ENCODE measurements around the gene C4orf17.
A peak's percentile ranks its signal among the peaks of the same experiment; 100 is the strongest.
"Not testable (repeated sequence)": the region's sequence is repeated elsewhere in the genome, so short reads cannot be mapped to it uniquely, and the experiment has no call there.

Gene C4orf17
- total RNA-seq: 0 reads per million in 2 donors

- no peak for DNase-seq
These were observed at the start of gene C4orf17 for GRCh38 chr4:99510721-99511120. C4orf17 (plus strand) TSS chr4:99511021; CDS start chr4:99513082, 2,061 bp downstream.

GRCh38 chr4:99461623-99462401 is 49.0 kb upstream of the C4orf17 start:
- DNase-seq: no peak

- DNase-seq: peak; percentile 6
These were observed 47.9 kb upstream of the C4orf17 start for GRCh38 chr4:99462875-99463464.

GRCh38 chr4:99463566-99463965 is 47.3 kb upstream of the C4orf17 start:
- DNase-seq: no peak

- no peak for DNase-seq
These were observed 42.9 kb upstream of the C4orf17 start for GRCh38 chr4:99467887-99468286.

- DNase-seq: no peak
These were observed 41.9 kb upstream of the C4orf17 start for GRCh38 chr4:99468889-99469288.

- DNase-seq: no peak
These were observed 39.5 kb upstream of the C4orf17 start for GRCh38 chr4:99471349-99471748.

GRCh38 chr4:99471896-99472295 is 38.9 kb upstream of the C4orf17 start:
- no peak for DNase-seq

- no peak for DNase-seq
These were observed 37.7 kb upstream of the C4orf17 start for GRCh38 chr4:99473131-99473530.

GRCh38 chr4:99483636-99484035 is 27.2 kb upstream of the C4orf17 start:
- no peak for DNase-seq

GRCh38 chr4:99485212-99485611 is 25.6 kb upstream of the C4orf17 start:
- no peak for DNase-seq

- not testable (repeated sequence) for DNase-seq
These were observed 24.2 kb upstream of the C4orf17 start for GRCh38 chr4:99486648-99487047.

- DNase-seq: no peak
These were observed 20.5 kb upstream of the C4orf17 start for GRCh38 chr4:99490286-99490685.

- no peak for DNase-seq
These were observed 5.9 kb upstream of the C4orf17 start for GRCh38 chr4:99504804-99505502.

- no peak for DNase-seq
These were observed 4.0 kb upstream of the C4orf17 start for GRCh38 chr4:99506781-99507180.

- DNase-seq: no peak
These were observed 3.5 kb upstream of the C4orf17 start for GRCh38 chr4:99507349-99507748.

GRCh38 chr4:99507762-99508161 is 3.1 kb upstream of the C4orf17 start:
- no peak for DNase-seq

GRCh38 chr4:99518601-99519295 is 7.9 kb downstream of the C4orf17 start:
- DNase-seq: no peak

- no peak for DNase-seq
These were observed 18.4 kb downstream of the C4orf17 start for GRCh38 chr4:99529228-99529627.

- DNase-seq: no peak
These were observed 19.1 kb downstream of the C4orf17 start for GRCh38 chr4:99529956-99530355.

GRCh38 chr4:99534699-99535098 is 23.9 kb downstream of the C4orf17 start:
- not testable (repeated sequence) for DNase-seq

- DNase-seq: no peak
These were observed 25.4 kb downstream of the C4orf17 start for GRCh38 chr4:99536271-99536670.

- DNase-seq: no peak
These were observed 26.0 kb downstream of the C4orf17 start for GRCh38 chr4:99536848-99537247.

All from T-helper 9 cell (primary cell).